HG03354 (cell line): ENCODE results near the gene FBXL7.

ENCODE experiments used
- ATAC-seq: cut with Tn5 transposase; IDR thresholded peaks from one replicate; pipeline ENCODE4 v1.9.1; 2021; ENCODE audit warnings: mild to moderate bottlenecking; ENCODE audit not compliant: unreplicated experiment, poor library complexity, severe bottlenecking

Gene FBXL7

GRCh38 chr5:15638296-15638695 is 138.3 kb downstream of the FBXL7 start:
- no peak for ATAC-seq

GRCh38 chr5:15639288-15639687 is 139.3 kb downstream of the FBXL7 start:
- ATAC-seq = no peak

GRCh38 chr5:15640116-15640515 is 140.1 kb downstream of the FBXL7 start:
- ATAC-seq = no peak

- ATAC-seq = no peak
These were observed 143.8 kb downstream of the FBXL7 start for GRCh38 chr5:15643731-15644130.

GRCh38 chr5:15645381-15646160 is 145.6 kb downstream of the FBXL7 start:
- no peak for ATAC-seq

- ATAC-seq = no peak
These were observed 146.4 kb downstream of the FBXL7 start for GRCh38 chr5:15646371-15646770.

- ATAC-seq = no peak
These were observed 147.3 kb downstream of the FBXL7 start for GRCh38 chr5:15647251-15647650.

GRCh38 chr5:15650266-15650665 is 150.3 kb downstream of the FBXL7 start:
- no peak for ATAC-seq

GRCh38 chr5:15654779-15655178 is 154.8 kb downstream of the FBXL7 start:
- no peak for ATAC-seq

- ATAC-seq = no peak
These were observed 155.7 kb downstream of the FBXL7 start for GRCh38 chr5:15655683-15656082.

- no peak for ATAC-seq
These were observed 165.0 kb downstream of the FBXL7 start for GRCh38 chr5:15664961-15665360.

- ATAC-seq = no peak
These were observed 169.8 kb downstream of the FBXL7 start for GRCh38 chr5:15669826-15670225.

- ATAC-seq = no peak
These were observed 174.7 kb downstream of the FBXL7 start for GRCh38 chr5:15674716-15675115.

GRCh38 chr5:15676591-15676990 is 176.6 kb downstream of the FBXL7 start:
- ATAC-seq = no peak

GRCh38 chr5:15679161-15679560 is 179.2 kb downstream of the FBXL7 start:
- ATAC-seq = no peak

- no peak for ATAC-seq
These were observed 180.5 kb downstream of the FBXL7 start for GRCh38 chr5:15680455-15680854.

- ATAC-seq = no peak
These were observed 182.1 kb downstream of the FBXL7 start for GRCh38 chr5:15682122-15682521.

GRCh38 chr5:15682566-15682965 is 182.6 kb downstream of the FBXL7 start:
- ATAC-seq = no peak

GRCh38 chr5:15683332-15683731 is 183.4 kb downstream of the FBXL7 start:
- ATAC-seq = no peak

- no peak for ATAC-seq
These were observed 187.4 kb downstream of the FBXL7 start for GRCh38 chr5:15687401-15687800.

- no peak for ATAC-seq
These were observed 189.9 kb downstream of the FBXL7 start for GRCh38 chr5:15689836-15690235.

- ATAC-seq = no peak
These were observed 190.6 kb downstream of the FBXL7 start for GRCh38 chr5:15690611-15691010.
